SK-N-SH treated with all-trans-retinoic acid at 6 μM for 48 hours (cell line): ENCODE measurements around the gene QPCT.
A peak's percentile ranks its signal among the peaks of the same experiment; 100 is the strongest.

Experiments
- ATAC-seq: fragments of 200-7000 bp; cut with Tn5 transposase; 3 replicates; pipeline ENCODE4 v1.9.1; 2020; ENCODE audit warnings: mild to moderate bottlenecking, moderate library complexity
- ARNTL ChIP-seq: fragments of 450-650 bp; formaldehyde crosslinking; IDR thresholded peaks from 2 replicates; pipeline ENCODE4 v1.5.0; 2020; ENCODE audit warnings: low read depth, mild to moderate bottlenecking, moderate library complexity, borderline replicate concordance
- BACH2 ChIP-seq: fragments of 250-450 bp; sonication (Bioruptor Pico); IDR thresholded peaks from 2 replicates; pipeline ENCODE4 v1.9.0; 2021; ENCODE audit warnings: mild to moderate bottlenecking, borderline replicate concordance
- CREB5 ChIP-seq: fragments of 250-450 bp; sonication (Bioruptor Pico); IDR thresholded peaks from 2 replicates; pipeline ENCODE4 v1.5.1; 2020; ENCODE audit warnings: low read depth, mild to moderate bottlenecking, moderate library complexity
- CSDC2 ChIP-seq: fragments of 250-450 bp; sonication (Bioruptor Pico); IDR thresholded peaks from 2 replicates; pipeline ENCODE4 v1.5.0; 2020; ENCODE audit warnings: mild to moderate bottlenecking, moderate library complexity
- CSRNP3 ChIP-seq: fragments of 250-450 bp; sonication (Bioruptor Pico); IDR thresholded peaks from 2 replicates; pipeline ENCODE4 v1.5.1; 2021; ENCODE audit warnings: mild to moderate bottlenecking, moderate library complexity
- ESRRG ChIP-seq: fragments of 250-450 bp; sonication (Bioruptor Pico); IDR thresholded peaks from 2 replicates; pipeline ENCODE4 v1.6.1; 2021; ENCODE audit warnings: mild to moderate bottlenecking
- GLIS3 ChIP-seq: fragments of 250-450 bp; sonication (Bioruptor Pico); IDR thresholded peaks from 2 replicates; pipeline ENCODE4 v1.5.0; 2020; ENCODE audit warnings: mild to moderate bottlenecking, moderate library complexity
- ISL1 ChIP-seq: fragments of 250-450 bp; sonication (Bioruptor Pico); IDR thresholded peaks from 2 replicates; pipeline ENCODE4 v2.1.2; 2022; ENCODE audit warnings: mild to moderate bottlenecking, moderate library complexity
- OSR1 ChIP-seq: fragments of 250-450 bp; sonication (Bioruptor Pico); IDR thresholded peaks from 2 replicates; pipeline ENCODE4 v1.8.0; 2022; ENCODE audit warnings: moderate library complexity, mild to moderate bottlenecking, inconsistent platforms
- PATZ1 ChIP-seq: fragments of 250-450 bp; sonication (Bioruptor Pico); IDR thresholded peaks from 2 replicates; pipeline ENCODE4 v1.8.0; 2020; ENCODE audit warnings: mild to moderate bottlenecking, moderate library complexity, borderline replicate concordance
- POU6F1 ChIP-seq: fragments of 250-450 bp; sonication (Bioruptor Pico); IDR thresholded peaks from 2 replicates; pipeline ENCODE4 v1.8.0; 2021; ENCODE audit warnings: low read depth, mild to moderate bottlenecking, moderate library complexity, borderline replicate concordance
- PPARA ChIP-seq: fragments of 250-450 bp; sonication (Bioruptor Pico); IDR thresholded peaks from 2 replicates; pipeline ENCODE4 v1.5.0; 2020; ENCODE audit warnings: mild to moderate bottlenecking, borderline replicate concordance
- RARB ChIP-seq: fragments of 250-450 bp; sonication (Bioruptor Pico); IDR thresholded peaks from 2 replicates; pipeline ENCODE4 v1.8.0; 2021; ENCODE audit warnings: mild to moderate bottlenecking, moderate library complexity
- SNAI2 ChIP-seq: fragments of 250-450 bp; sonication (Bioruptor Pico); IDR thresholded peaks from 2 replicates; pipeline ENCODE4 v1.5.0; 2020; ENCODE audit warnings: mild to moderate bottlenecking, moderate library complexity
- TCF4 ChIP-seq: fragments of 250-450 bp; sonication (Bioruptor Pico); IDR thresholded peaks from 2 replicates; pipeline ENCODE4 v1.8.0; 2021; ENCODE audit warnings: mild to moderate bottlenecking, moderate library complexity, borderline replicate concordance
- TOX ChIP-seq: fragments of 250-450 bp; sonication (Bioruptor Pico); IDR thresholded peaks from 2 replicates; pipeline ENCODE4 v1.8.0; 2021; ENCODE audit warnings: mild to moderate bottlenecking, moderate library complexity, borderline replicate concordance
- TSHZ2 ChIP-seq: fragments of 250-450 bp; sonication (Bioruptor Pico); IDR thresholded peaks from 2 replicates; pipeline ENCODE4 v1.5.0; 2020; ENCODE audit warnings: mild to moderate bottlenecking, moderate library complexity
- ZC3H10 ChIP-seq: fragments of 250-450 bp; sonication (Bioruptor Pico); IDR thresholded peaks from 2 replicates; pipeline ENCODE4 v1.5.1; 2021; ENCODE audit warnings: mild to moderate bottlenecking, moderate library complexity
- ZFP3 ChIP-seq: fragments of 250-450 bp; sonication (Bioruptor Pico); IDR thresholded peaks from 2 replicates; pipeline ENCODE4 v1.5.0; 2020; ENCODE audit warnings: mild to moderate bottlenecking, moderate library complexity
- ZFP30 ChIP-seq: fragments of 450-650 bp; formaldehyde crosslinking; IDR thresholded peaks from 2 replicates; pipeline ENCODE4 v1.5.0; 2022; ENCODE audit warnings: mild to moderate bottlenecking, moderate library complexity
- ZNF565 ChIP-seq: fragments of 450-650 bp; formaldehyde crosslinking; conservative IDR thresholded peaks from 2 replicates; pipeline ENCODE4 v1.5.0; 2020; ENCODE audit warnings: low read depth, mild to moderate bottlenecking, moderate library complexity
- ZNF70 ChIP-seq: fragments of 450-650 bp; formaldehyde crosslinking; IDR thresholded peaks from 2 replicates; pipeline ENCODE4 v1.5.0; 2020; ENCODE audit warnings: mild to moderate bottlenecking, moderate library complexity
- ZNF8 ChIP-seq: fragments of 450-650 bp; formaldehyde crosslinking; IDR thresholded peaks from 2 replicates; pipeline ENCODE4 v1.5.0; 2020; ENCODE audit warnings: mild to moderate bottlenecking, moderate library complexity

The QPCT gene

GRCh38 chr2:37319754-37320609 lies 24.4 kb upstream of the QPCT start:
- no peak for ATAC-seq
- TF ChIP-seq PATZ1 (CRISPR knock-in tag) (no peak), BACH2 (no peak), CREB5 (no peak), GLIS3 (CRISPR knock-in tag) (no peak), CSDC2 (no peak), ARNTL (CRISPR knock-in tag) (no peak)

GRCh38 chr2:37321029-37321682 lies 23.3 kb upstream of the QPCT start:
- TF ChIP-seq GLIS3 (CRISPR knock-in tag) (no peak), ZC3H10 (CRISPR knock-in tag) (no peak), ZFP30 (CRISPR knock-in tag) (no peak), CSDC2 (no peak), ZFP3 (CRISPR knock-in tag) (no peak), TCF4 (CRISPR knock-in tag) (no peak), BACH2 (no peak), OSR1 (CRISPR knock-in tag) (no peak), ZNF565 (CRISPR knock-in tag) (no peak), ZNF8 (CRISPR knock-in tag) (no peak), PPARA (no peak), ARNTL (CRISPR knock-in tag) (no peak), CREB5 (no peak), ESRRG (CRISPR knock-in tag) (no peak), SNAI2 (CRISPR knock-in tag) (no peak), RARB (CRISPR knock-in tag) (no peak), CSRNP3 (no peak), ZNF70 (CRISPR knock-in tag) (no peak), TOX (no peak)
- ATAC-seq, result no peak

- peak; percentile 29; the same call in 2 of the 3 replicates for ATAC-seq
- TF ChIP-seq ARNTL (CRISPR knock-in tag) (no peak), ZC3H10 (CRISPR knock-in tag) (no peak), CREB5 (no peak), ZNF8 (CRISPR knock-in tag) (0 out of 2 replicates have a peak, but pooled peaks have one; percentile 8), ISL1 (peak; percentile 35), ZNF70 (CRISPR knock-in tag) (no peak), POU6F1 (CRISPR knock-in tag) (no peak), CSRNP3 (no peak; the same call in 1 of the 2 replicates), CSDC2 (no peak), PPARA (no peak), GLIS3 (CRISPR knock-in tag) (no peak), ZFP30 (CRISPR knock-in tag) (no peak), TSHZ2 (peak; percentile 79)
Measured at GRCh38 chr2:37322368-37322767, 22.1 kb upstream of the QPCT start.
